Activated CD4-positive, CD25-positive, alpha-beta regulatory T cell (primary cell): ENCODE results near the gene SLC17A9.
"Not testable (repeated sequence)": the region's sequence is repeated elsewhere in the genome, so short reads cannot be mapped to it uniquely, and the experiment has no call there.

Source experiments
- DNase-seq, 4 experiments: peaks; one replicate each; lab custom pipeline; 2025; lab: John Stamatoyannopoulos, UW

The SLC17A9 gene

GRCh38 chr20:62920039-62920645, 32.4 kb upstream of the SLC17A9 start:
- DNase-seq = no peak

GRCh38 chr20:62921119-62921687, 31.3 kb upstream of the SLC17A9 start:
- DNase-seq = peak in 1 of 4 experiments; percentile 15

GRCh38 chr20:62922451-62922921, 30.0 kb upstream of the SLC17A9 start:
- no peak for DNase-seq

- DNase-seq = not testable (repeated sequence)
Measured at GRCh38 chr20:62923059-62923668, 29.3 kb upstream of the SLC17A9 start.

GRCh38 chr20:62923669-62924441, 28.7 kb upstream of the SLC17A9 start:
- DNase-seq = no peak

GRCh38 chr20:62924442-62925075, 27.9 kb upstream of the SLC17A9 start:
- no peak for DNase-seq

GRCh38 chr20:62925076-62925419, 27.5 kb upstream of the SLC17A9 start:
- no peak for DNase-seq

- no peak for DNase-seq
Measured at GRCh38 chr20:62925420-62926228, 26.9 kb upstream of the SLC17A9 start.

- DNase-seq = peak; percentile 76 to 89 (median 81)
Measured at GRCh38 chr20:62926229-62927127, 26.0 kb upstream of the SLC17A9 start, which contains the start of gene DIDO1. DIDO1 (minus strand) TSS chr20:62926505.

GRCh38 chr20:62927128-62927705, 25.3 kb upstream of the SLC17A9 start:
- no peak for DNase-seq

GRCh38 chr20:62928246-62928939, 24.1 kb upstream of the SLC17A9 start:
- no peak for DNase-seq

GRCh38 chr20:62929051-62929538, 23.4 kb upstream of the SLC17A9 start:
- peak in 2 of 4 experiments; percentile 29 to 37 for DNase-seq

- DNase-seq = no peak
Measured at GRCh38 chr20:62931464-62931863, 21.0 kb upstream of the SLC17A9 start.

GRCh38 chr20:62933966-62934365, 18.5 kb upstream of the SLC17A9 start:
- DNase-seq = no peak

- no peak for DNase-seq
Measured at GRCh38 chr20:62935204-62935967, 17.1 kb upstream of the SLC17A9 start.

- no peak for DNase-seq
Measured at GRCh38 chr20:62935968-62936585, 16.4 kb upstream of the SLC17A9 start.

GRCh38 chr20:62937268-62938104, 15.0 kb upstream of the SLC17A9 start:
- peak; percentile 93 to 97 (median 96) for DNase-seq
